Fibroblast of the aortic adventitia (primary cell): Measurements from ENCODE around the gene PSMD10. TPM values are rescaled to one million over a fixed set of nuclear protein-coding genes. Genes with fewer than 3 reads are reported as not detected.
A peak's percentile ranks its signal among the peaks of the same experiment; 100 is the strongest.

ENCODE experiments used
- DNase-seq: peaks from one replicate; pipeline ENCODE4 v3.0.0-alpha.2; 2010; ENCODE audit warnings: low read depth
- H3K4me3 ChIP-seq: 2 replicates; pipeline ENCODE4 v1.5.1; 2011; ENCODE audit warnings: low read depth, mild to moderate bottlenecking, control low read depth, low read length, moderate library complexity
- CTCF ChIP-seq: IDR thresholded peaks from 2 replicates; pipeline ENCODE4 v1.5.1; 2011; ENCODE audit warnings: mild to moderate bottlenecking, low read length, control low read depth, inconsistent platforms; ENCODE audit not compliant: insufficient read depth
- total RNA-seq: library from RNA; depleted of rRNA; stranded (reverse); fragments of >200 nt; gene quantifications from 2 replicates; pipeline ENCODE4 v1.2.3, GENCODE V29; 2012; ENCODE audit warnings: low replicate concordance

The PSMD10 gene
- total RNA-seq, 1 donor: 80.8 TPM

GRCh38 chrX:108130889-108131288 is 39.5 kb upstream of the PSMD10 start:
- H3K4me3 ChIP-seq: no peak overlapping the region
- no peak for DNase-seq
- TF ChIP-seq CTCF: no peak

GRCh38 chrX:108127152-108127551 is 35.8 kb upstream of the PSMD10 start:
- TF ChIP-seq CTCF: no peak
- DNase-seq: no peak
- no peak overlapping the region for H3K4me3 ChIP-seq

- no peak for DNase-seq
- no peak overlapping the region for H3K4me3 ChIP-seq
- TF ChIP-seq CTCF: no peak
Measured at GRCh38 chrX:108126661-108127060, 35.3 kb upstream of the PSMD10 start.

- H3K4me3 ChIP-seq: no peak overlapping the region
- no peak for DNase-seq
- no peak for TF ChIP-seq CTCF
Measured at GRCh38 chrX:108123591-108124366, 32.4 kb upstream of the PSMD10 start.

- TF ChIP-seq CTCF: no peak
- no peak overlapping the region for H3K4me3 ChIP-seq
- DNase-seq: peak; percentile 71
Measured at GRCh38 chrX:108122748-108123147, 31.4 kb upstream of the PSMD10 start.

GRCh38 chrX:108121291-108121690 is 29.9 kb upstream of the PSMD10 start:
- no peak for DNase-seq
- no peak overlapping the region for H3K4me3 ChIP-seq
- TF ChIP-seq CTCF: no peak

GRCh38 chrX:108117988-108118387 is 26.6 kb upstream of the PSMD10 start:
- no peak overlapping the region for H3K4me3 ChIP-seq
- DNase-seq: no peak
- TF ChIP-seq CTCF: no peak
